ENCODE measurements around the gene MAOB.

DNA sequence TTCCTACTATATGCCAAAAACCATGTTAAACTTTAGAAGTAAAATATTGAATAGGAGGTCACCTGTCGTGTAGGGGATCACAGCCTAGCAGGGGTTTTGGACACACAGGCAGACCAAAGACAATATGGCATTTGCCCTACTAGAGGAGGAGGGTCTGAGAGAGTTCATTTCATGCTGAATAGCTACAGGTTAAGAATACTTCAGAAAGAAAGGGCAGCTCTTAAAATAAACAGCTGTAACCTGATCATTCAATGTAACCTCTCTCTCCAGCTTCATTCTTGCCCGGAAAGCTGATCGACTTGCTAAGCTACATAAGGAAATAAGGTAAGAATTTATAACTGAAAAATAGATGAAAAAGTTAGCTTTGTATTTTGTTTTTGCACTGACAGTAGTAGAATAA lies 146.3 kb downstream of the MAOB start:
- TF ChIP-seq, protein P1, sequence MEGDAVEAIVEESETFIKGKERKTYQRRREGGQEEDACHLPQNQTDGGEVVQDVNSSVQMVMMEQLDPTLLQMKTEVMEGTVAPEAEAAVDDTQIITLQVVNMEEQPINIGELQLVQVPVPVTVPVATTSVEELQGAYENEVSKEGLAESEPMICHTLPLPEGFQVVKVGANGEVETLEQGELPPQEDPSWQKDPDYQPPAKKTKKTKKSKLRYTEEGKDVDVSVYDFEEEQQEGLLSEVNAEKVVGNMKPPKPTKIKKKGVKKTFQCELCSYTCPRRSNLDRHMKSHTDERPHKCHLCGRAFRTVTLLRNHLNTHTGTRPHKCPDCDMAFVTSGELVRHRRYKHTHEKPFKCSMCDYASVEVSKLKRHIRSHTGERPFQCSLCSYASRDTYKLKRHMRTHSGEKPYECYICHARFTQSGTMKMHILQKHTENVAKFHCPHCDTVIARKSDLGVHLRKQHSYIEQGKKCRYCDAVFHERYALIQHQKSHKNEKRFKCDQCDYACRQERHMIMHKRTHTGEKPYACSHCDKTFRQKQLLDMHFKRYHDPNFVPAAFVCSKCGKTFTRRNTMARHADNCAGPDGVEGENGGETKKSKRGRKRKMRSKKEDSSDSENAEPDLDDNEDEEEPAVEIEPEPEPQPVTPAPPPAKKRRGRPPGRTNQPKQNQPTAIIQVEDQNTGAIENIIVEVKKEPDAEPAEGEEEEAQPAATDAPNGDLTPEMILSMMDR (IDR thresholded peaks at IDR 0.05): no peak
- TF ChIP-seq IRF1 (CRISPR knock-in tag; IDR thresholded peaks at IDR 0.05) (no peak), NR3C1 (CRISPR knock-in tag; conservative IDR thresholded peaks at IDR 0.05; ENCODE audit: low read depth) (no peak), ZNF512 (CRISPR knock-in tag; IDR thresholded peaks at IDR 0.05; ENCODE audit: borderline replicate concordance) (no peak), ZNF263 (CRISPR knock-in tag; IDR thresholded peaks at IDR 0.05; ENCODE audit: low read depth) (no peak), ELF4 (CRISPR knock-in tag; IDR thresholded peaks at IDR 0.05; ENCODE audit: low read depth) (no peak), MXD4 (CRISPR knock-in tag; IDR thresholded peaks at IDR 0.05; ENCODE audit: borderline replicate concordance) (no peak), E2F5 (CRISPR knock-in tag; IDR thresholded peaks at IDR 0.05) (no peak), NFE2L1 (CRISPR knock-in tag; IDR thresholded peaks at IDR 0.05) (no peak)
- TF ChIP-seq, protein P2, sequence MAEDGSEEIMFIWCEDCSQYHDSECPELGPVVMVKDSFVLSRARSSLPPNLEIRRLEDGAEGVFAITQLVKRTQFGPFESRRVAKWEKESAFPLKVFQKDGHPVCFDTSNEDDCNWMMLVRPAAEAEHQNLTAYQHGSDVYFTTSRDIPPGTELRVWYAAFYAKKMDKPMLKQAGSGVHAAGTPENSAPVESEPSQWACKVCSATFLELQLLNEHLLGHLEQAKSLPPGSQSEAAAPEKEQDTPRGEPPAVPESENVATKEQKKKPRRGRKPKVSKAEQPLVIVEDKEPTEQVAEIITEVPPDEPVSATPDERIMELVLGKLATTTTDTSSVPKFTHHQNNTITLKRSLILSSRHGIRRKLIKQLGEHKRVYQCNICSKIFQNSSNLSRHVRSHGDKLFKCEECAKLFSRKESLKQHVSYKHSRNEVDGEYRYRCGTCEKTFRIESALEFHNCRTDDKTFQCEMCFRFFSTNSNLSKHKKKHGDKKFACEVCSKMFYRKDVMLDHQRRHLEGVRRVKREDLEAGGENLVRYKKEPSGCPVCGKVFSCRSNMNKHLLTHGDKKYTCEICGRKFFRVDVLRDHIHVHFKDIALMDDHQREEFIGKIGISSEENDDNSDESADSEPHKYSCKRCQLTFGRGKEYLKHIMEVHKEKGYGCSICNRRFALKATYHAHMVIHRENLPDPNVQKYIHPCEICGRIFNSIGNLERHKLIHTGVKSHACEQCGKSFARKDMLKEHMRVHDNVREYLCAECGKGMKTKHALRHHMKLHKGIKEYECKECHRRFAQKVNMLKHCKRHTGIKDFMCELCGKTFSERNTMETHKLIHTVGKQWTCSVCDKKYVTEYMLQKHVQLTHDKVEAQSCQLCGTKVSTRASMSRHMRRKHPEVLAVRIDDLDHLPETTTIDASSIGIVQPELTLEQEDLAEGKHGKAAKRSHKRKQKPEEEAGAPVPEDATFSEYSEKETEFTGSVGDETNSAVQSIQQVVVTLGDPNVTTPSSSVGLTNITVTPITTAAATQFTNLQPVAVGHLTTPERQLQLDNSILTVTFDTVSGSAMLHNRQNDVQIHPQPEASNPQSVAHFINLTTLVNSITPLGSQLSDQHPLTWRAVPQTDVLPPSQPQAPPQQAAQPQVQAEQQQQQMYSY (CRISPR knock-in tag; IDR thresholded peaks at IDR 0.05): no peak
